ENCODE data around the gene SECISBP2.
"Not testable (repeated sequence)": the region's sequence is repeated elsewhere in the genome, so short reads cannot be mapped to it uniquely, and the experiment has no call there.

Gene SECISBP2

GRCh38 chr9:89309166-89309565, 9.1 kb upstream of the SECISBP2 start:
- no peak for DNase-seq (ENCODE audit: low read depth in 1 of 2, low spot score in 1 of 2)

DNA sequence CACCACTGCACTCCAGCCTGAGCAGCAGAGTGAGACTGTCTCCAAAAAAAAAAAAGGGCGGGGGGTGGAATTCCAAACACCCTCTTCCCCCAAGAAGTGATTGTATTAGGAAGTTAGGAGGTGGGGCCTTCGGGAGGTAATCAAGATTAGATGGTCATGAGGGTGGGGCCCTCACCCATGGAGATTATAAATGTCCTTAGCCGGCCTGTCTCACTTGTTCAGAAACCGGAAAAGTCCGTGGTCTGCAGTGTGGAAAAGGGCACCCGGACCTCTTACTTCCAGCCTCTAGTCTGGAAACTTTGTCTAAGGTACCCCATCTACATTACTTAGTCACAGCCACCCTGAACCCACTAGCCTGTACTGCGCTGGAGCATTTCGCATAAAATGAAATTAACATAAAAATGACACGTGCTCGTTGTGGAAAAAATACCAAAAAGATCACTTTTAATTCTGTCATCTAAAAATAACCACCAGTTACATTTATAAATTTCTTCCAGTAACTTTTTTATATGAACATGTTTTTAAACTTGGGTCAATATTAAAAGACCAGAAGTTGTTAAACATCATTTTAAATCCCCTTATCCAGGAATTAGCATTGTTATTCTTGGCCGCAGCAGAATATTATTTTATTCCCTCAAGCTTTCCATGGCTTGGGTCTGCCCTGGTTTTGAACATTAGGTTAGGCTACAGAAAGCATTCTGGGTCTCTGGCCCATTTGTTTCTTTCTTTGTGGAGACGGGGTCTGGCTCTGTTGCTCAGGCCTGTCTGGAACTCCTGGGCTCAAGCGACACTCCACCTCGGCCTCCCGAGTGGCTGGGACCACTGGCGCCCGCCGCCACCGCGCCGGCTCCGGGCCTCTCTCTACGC, 8.5 kb upstream of the SECISBP2 start:
- DNase-seq (ENCODE audit: low read depth in 1 of 2, low spot score in 1 of 2), result no peak

- DNase-seq (ENCODE audit: low read depth in 1 of 2, low spot score in 1 of 2), result peak; percentile 98 to 99
Observed at GRCh38 chr9:89310475-89311345, 7.6 kb upstream of the SECISBP2 start, which contains the start of gene CKS2. TSS of gene CKS2 (plus strand) at chr9:89311195. CDS start at chr9:89311293, 98 bp downstream.

DNA sequence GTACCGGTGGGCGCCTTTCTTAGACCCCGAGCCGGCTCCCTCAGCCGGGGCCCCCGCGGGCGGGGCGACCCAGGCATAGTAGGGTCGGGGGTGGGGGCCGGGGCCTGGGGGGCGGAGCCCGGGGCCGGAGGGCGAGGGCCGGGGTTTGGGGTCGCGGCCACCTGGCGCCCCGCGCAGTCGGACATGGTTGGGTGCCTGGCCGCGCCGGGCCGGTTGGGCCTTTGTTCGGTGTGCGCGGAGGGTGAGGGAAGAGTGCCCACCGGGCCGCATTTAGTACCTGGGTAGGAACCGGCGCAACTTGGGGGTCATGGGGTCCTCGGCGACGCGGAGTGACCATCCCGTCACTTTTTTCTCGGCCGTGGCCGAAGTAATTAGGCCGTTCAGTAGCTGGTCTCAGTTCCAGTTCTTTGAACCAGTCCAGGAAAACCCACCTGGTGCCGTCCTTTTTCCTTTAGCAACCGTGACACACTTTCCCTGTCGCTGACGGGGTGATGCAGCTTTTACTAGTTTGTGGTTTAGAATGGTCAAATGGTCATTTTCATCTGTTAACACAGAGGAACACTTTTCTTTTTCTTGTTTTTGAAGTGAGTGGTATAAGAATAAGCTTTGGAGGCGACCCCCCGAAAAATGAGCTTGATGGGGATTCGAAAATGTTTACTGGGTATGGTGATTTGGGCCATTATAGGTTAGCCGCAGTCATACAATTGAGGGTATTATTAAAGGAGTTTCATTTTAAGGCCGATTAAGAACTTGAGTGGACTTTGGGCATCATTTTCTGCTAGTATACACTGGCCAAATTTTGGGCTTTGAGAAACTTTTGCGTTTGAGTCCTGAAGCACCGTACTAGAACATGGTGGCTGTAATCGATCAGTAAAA, 6.7 kb upstream of the SECISBP2 start:
- no peak for DNase-seq (ENCODE audit: low read depth in 1 of 2, low spot score in 1 of 2)

GRCh38 chr9:89312222-89312571, 6.1 kb upstream of the SECISBP2 start:
- DNase-seq (ENCODE audit: low read depth in 1 of 2, low spot score in 1 of 2), result no peak

DNA sequence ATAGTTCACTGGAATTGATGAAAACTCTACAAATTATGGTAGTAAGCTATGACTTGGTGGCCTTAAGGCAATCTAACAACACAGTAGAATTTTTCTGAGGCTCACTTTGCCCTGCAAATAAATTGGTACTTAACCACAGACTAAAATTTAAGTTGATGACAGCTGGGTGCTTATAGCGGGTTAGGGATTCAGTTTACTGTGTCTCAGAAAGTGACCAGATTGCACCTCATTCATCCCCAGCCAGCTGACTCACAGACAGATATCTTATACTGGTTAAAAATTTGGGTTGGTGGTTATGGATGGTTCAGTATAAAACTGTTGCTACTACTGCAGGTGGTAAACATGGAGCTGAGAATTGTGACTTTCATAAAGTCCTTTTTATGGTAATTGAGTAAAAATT, 4.5 kb upstream of the SECISBP2 start:
- DNase-seq (ENCODE audit: low read depth in 1 of 2, low spot score in 1 of 2), result no peak

DNA sequence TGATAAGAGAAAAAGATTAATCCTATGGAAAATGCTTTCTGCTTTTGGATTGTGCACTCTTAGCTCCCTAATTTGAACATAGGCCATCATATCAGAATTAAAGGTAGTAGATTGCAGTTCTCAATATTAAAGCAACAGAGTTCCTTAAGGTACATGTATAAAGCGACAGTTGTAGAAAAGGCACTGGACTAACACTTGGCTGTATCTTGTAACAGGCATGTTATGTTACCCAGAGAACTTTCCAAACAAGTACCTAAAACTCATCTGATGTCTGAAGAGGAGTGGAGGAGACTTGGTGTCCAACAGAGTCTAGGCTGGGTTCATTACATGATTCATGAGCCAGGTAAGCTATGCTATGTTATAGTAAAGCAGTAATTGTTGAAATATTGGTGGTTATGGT, 3.3 kb upstream of the SECISBP2 start:
- DNase-seq (ENCODE audit: low read depth in 1 of 2, low spot score in 1 of 2), result no peak

DNA sequence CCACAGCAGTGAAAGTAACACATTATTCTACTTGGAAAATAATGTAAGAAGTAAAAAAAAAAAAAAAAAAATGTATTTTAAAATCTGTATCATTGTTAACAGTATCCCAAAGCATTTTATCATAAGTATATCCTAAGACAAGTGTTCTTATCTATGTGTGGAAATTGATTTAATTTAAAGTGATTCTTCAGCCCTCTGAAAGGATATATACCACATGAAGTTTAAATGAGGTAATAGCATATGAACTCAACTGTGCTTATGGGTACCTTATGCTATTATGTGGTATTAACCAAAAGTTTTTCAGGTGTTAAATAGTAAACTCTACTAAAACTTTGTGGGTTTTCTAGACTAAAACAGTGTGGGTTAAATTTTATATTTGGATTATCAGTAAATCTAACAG, 2.8 kb upstream of the SECISBP2 start:
- DNase-seq (ENCODE audit: low read depth in 1 of 2, low spot score in 1 of 2), result no peak

GRCh38 chr9:89317282-89317681, 1.0 kb upstream of the SECISBP2 start:
- DNase-seq (ENCODE audit: low read depth in 1 of 2, low spot score in 1 of 2), result no peak

DNA sequence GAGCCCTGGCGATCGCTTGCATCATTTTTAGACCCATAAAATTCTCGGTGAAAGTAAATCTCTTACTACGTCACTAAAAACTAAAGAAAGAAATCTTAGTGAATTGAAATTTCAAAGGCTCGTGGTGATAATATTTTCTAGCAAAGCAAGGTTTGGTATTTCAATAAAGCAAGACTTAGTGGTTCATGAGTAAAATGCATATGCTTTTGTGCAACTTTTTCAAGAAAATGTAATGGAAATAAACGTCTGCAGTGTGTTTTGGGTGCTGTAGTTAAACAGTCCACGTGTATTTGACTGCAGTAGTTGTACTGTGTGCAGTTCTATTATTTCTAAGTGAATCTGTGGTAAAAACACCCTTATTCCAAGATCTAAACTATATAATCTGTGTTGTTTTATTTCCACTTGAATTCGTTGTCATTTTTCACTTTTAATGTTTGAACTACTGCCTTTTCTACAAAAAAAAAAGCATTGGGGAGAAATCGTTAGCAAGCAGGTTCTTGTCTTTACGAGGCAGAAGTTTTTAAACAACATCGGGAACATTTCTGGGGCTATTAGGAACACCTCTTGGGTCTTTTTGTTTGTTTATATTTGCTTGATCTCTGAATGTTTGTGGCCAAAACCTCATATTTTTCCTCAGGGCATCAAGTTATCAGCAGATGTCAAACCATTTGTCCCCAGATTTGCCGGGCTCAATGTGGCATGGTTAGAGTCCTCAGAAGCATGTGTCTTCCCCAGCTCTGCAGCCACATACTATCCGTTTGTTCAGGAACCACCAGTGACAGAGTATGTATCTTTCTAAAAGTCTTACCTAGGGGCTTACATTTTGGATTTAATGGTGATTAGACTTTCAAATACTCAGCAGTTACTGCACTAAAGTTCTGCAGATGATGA, 960 bp downstream of the SECISBP2 start:
- no peak for DNase-seq (ENCODE audit: low read depth in 1 of 2, low spot score in 1 of 2)

GRCh38 chr9:89323390-89323789, 5.1 kb downstream of the SECISBP2 start:
- DNase-seq (ENCODE audit: low read depth in 1 of 2, low spot score in 1 of 2), result no peak

DNA sequence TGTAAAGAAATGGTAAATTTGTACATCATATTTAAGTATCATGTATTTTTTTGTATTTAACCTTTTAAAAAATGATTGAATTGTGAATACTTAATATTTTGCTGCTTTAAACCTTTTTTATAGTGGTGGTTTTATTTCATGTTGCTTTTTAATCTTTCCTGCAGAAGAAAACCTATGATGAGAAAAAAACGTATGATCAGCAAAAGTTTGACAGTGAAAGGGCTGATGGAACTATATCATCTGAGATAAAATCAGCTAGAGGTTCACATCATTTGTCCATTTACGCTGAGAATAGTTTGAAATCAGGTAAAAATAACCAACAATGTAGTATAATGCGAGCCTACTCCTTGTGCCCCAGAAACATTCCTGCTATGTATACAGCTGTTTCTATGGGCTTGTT, 7.4 kb downstream of the SECISBP2 start:
- DNase-seq (ENCODE audit: low read depth in 1 of 2, low spot score in 1 of 2), result no peak

GRCh38 chr9:89328064-89328463, 9.8 kb downstream of the SECISBP2 start:
- no peak for DNase-seq (ENCODE audit: low read depth in 1 of 2, low spot score in 1 of 2)

DNA sequence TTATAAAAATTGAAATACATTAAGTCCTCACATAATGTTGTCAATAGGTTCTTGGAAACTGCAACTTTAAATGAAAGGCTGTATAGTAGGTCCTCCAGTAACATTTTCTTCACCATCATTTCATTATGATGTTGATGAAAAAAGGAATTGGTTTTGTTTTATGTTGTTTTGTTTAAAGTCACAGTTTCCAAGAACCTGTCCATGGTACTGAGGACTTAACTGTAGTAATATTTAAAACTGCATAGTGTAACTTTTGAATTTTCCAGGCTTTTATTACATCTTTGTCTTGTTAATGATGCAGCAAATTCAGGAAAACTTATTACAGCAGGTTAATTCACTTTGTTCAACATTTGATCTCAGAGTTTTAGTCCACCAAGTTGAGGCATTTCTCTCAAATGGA, 11.6 kb downstream of the SECISBP2 start:
- no peak for DNase-seq (ENCODE audit: low read depth in 1 of 2, low spot score in 1 of 2)

DNA sequence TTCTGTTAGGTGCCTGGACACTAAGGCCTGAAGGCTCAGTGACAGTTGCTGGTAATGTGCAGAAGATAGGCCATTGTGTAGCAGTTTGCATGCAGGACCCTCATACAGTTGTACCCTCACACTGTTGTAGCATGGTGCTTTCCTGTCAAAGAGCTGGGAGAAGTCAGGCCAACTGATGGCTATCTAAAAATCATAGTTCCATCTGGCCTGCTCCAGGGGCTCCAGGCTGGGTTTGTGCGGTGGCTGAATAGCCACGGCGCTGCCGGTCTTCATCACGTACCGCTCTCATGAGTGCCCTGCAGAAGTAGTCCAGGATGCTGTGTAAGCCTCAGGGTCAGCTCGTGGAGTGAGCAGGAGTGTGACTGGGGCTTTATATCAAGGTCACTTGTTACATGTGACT, 12.2 kb downstream of the SECISBP2 start:
- DNase-seq (ENCODE audit: low read depth in 1 of 2, low spot score in 1 of 2), result no peak

GRCh38 chr9:89339807-89340206, 21.5 kb downstream of the SECISBP2 start:
- no peak for DNase-seq (ENCODE audit: low read depth in 1 of 2, low spot score in 1 of 2)

GRCh38 chr9:89340332-89340731, 22.0 kb downstream of the SECISBP2 start:
- no peak for DNase-seq (ENCODE audit: low read depth in 1 of 2, low spot score in 1 of 2)

DNA sequence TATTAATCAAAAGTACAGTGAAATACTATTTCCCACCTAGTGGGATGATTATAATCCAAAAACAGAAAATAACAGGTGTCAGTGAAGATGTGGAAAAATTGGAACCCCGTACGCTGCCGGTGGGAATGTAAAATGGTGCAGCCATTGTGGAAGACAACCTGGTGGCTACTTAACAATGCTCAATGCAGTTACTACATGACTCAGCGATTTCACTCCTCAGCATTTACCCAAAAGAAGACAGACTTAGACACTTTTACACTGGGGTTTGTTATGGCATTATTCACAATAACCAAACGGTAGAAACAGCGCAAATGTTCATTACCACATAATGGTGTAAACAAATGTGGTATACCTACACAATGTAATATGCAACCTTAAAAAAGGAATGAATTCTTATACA, 23.9 kb downstream of the SECISBP2 start:
- DNase-seq (ENCODE audit: low read depth in 1 of 2, low spot score in 1 of 2), result no peak

- DNase-seq (ENCODE audit: low read depth in 1 of 2, low spot score in 1 of 2), result no peak
Observed at GRCh38 chr9:89342948-89343347, 24.6 kb downstream of the SECISBP2 start.

DNA sequence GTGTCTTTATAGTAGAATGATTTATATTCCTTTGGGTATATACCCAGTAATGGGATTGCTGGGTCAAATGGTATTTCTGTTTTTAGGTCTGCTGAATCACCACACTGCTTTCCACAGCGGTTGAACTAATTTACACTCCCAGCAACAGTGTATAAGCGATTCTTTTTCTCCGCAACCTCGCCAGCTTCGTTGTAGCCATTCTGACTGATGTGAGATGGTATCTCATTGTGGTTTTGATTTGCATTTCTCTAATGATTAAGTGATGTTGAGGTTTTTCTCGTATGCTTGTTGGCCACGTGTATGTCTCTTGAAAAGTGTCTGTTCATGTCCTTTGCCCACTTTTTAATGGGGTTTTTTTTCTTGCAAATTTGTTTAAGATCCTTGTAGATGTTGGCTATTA, 25.5 kb downstream of the SECISBP2 start:
- DNase-seq (ENCODE audit: low read depth in 1 of 2, low spot score in 1 of 2), result not testable (repeated sequence)
